GM19023 (cell line): Measurements from ENCODE around the gene CEACAM21.

ENCODE experiments used
- ATAC-seq: cut with Tn5 transposase; IDR thresholded peaks from one replicate; pipeline ENCODE4 v1.9.1; 2021; ENCODE audit warnings: mild to moderate bottlenecking, moderate library complexity; ENCODE audit not compliant: unreplicated experiment

Gene CEACAM21

GRCh38 chr19:41616792-41617621 lies 41.0 kb downstream of the CEACAM21 start:
- ATAC-seq: no peak

- no peak for ATAC-seq
These were observed 42.2 kb downstream of the CEACAM21 start for GRCh38 chr19:41617941-41618730.

- no peak for ATAC-seq
These were observed 43.1 kb downstream of the CEACAM21 start for GRCh38 chr19:41619018-41619556.

GRCh38 chr19:41620171-41620570 lies 44.2 kb downstream of the CEACAM21 start:
- no peak for ATAC-seq

- no peak for ATAC-seq
These were observed 45.3 kb downstream of the CEACAM21 start for GRCh38 chr19:41621226-41621625.

- ATAC-seq: no peak
These were observed 45.7 kb downstream of the CEACAM21 start for GRCh38 chr19:41621654-41622053.

GRCh38 chr19:41623360-41623759 lies 47.4 kb downstream of the CEACAM21 start:
- ATAC-seq: no peak

GRCh38 chr19:41624515-41624914 lies 48.5 kb downstream of the CEACAM21 start:
- no peak for ATAC-seq

- ATAC-seq: no peak
These were observed 49.0 kb downstream of the CEACAM21 start for GRCh38 chr19:41624937-41625336.

- ATAC-seq: no peak
These were observed 50.3 kb downstream of the CEACAM21 start for GRCh38 chr19:41626278-41626677.

- ATAC-seq: no peak
These were observed 50.9 kb downstream of the CEACAM21 start, which contains the start of gene CEACAM4 for GRCh38 chr19:41626877-41627276. CEACAM4 (minus strand) TSS chr19:41627074; CDS start chr19:41626963, 111 bp downstream.

- no peak for ATAC-seq
These were observed 52.2 kb downstream of the CEACAM21 start for GRCh38 chr19:41627966-41628675.
